Ureter (tissue), 1 donor: ENCODE data around the gene SMARCA2. TPM values are rescaled to one million over a fixed set of nuclear protein-coding genes. Genes with fewer than 3 reads are reported as not detected.

ENCODE experiments used
- DNase-seq: peaks from one replicate; pipeline ENCODE4 v3.0.0-alpha.2; 2020; ENCODE audit warnings: low spot score
- total RNA-seq: library from RNA; stranded (reverse); gene quantifications from one replicate; pipeline ENCODE4 v1.2.4, GENCODE V29; 2023
- donor health status: DM: yes; HTN: yes; CAD: no.

SMARCA2 gene
- total RNA-seq, 1 donor from 2014 or later, result 283 TPM

GRCh38 chr9:2170722-2171121 is 155.6 kb downstream of the SMARCA2 start:
- DNase-seq, result no peak

- no peak for DNase-seq
These were observed 158.0 kb downstream of the SMARCA2 start for GRCh38 chr9:2173170-2173569.

GRCh38 chr9:2173861-2174260 is 158.7 kb downstream of the SMARCA2 start:
- no peak for DNase-seq

- no peak for DNase-seq
These were observed 159.2 kb downstream of the SMARCA2 start for GRCh38 chr9:2174306-2174705.

GRCh38 chr9:2174911-2175310 is 159.8 kb downstream of the SMARCA2 start:
- no peak for DNase-seq

GRCh38 chr9:2177121-2177520 is 162.0 kb downstream of the SMARCA2 start:
- no peak for DNase-seq

GRCh38 chr9:2178034-2178734 is 163.0 kb downstream of the SMARCA2 start:
- no peak for DNase-seq

- DNase-seq, result no peak
These were observed 164.4 kb downstream of the SMARCA2 start for GRCh38 chr9:2179567-2179966.

- DNase-seq, result no peak
These were observed 165.0 kb downstream of the SMARCA2 start for GRCh38 chr9:2180154-2180553.

GRCh38 chr9:2180704-2181103 is 165.6 kb downstream of the SMARCA2 start:
- DNase-seq, result no peak

GRCh38 chr9:2181792-2182191 is 166.6 kb downstream of the SMARCA2 start:
- DNase-seq, result no peak

- DNase-seq, result no peak
These were observed 175.9 kb downstream of the SMARCA2 start for GRCh38 chr9:2190939-2191608.

GRCh38 chr9:2191609-2191972 is 176.4 kb downstream of the SMARCA2 start:
- no peak for DNase-seq

- DNase-seq, result no peak
These were observed 177.3 kb downstream of the SMARCA2 start for GRCh38 chr9:2192356-2192979.

- DNase-seq, result no peak
These were observed 178.4 kb downstream of the SMARCA2 start for GRCh38 chr9:2193552-2193951.

GRCh38 chr9:2195211-2195610 is 180.1 kb downstream of the SMARCA2 start:
- no peak for DNase-seq

- DNase-seq, result no peak
These were observed 181.6 kb downstream of the SMARCA2 start for GRCh38 chr9:2196757-2197156.

- DNase-seq, result no peak
These were observed 183.9 kb downstream of the SMARCA2 start for GRCh38 chr9:2198956-2199635.

- no peak for DNase-seq
These were observed 185.1 kb downstream of the SMARCA2 start for GRCh38 chr9:2199999-2200796.

- no peak for DNase-seq
These were observed 193.3 kb downstream of the SMARCA2 start for GRCh38 chr9:2208465-2208864.

GRCh38 chr9:2208991-2209390 is 193.8 kb downstream of the SMARCA2 start:
- no peak for DNase-seq

GRCh38 chr9:2209400-2209799 is 194.3 kb downstream of the SMARCA2 start:
- no peak for DNase-seq
